NCI-H510A treated with DMSO at 0.1 percent for 48 hours (cell line): Measurements from ENCODE around the gene CLEC7A.

Source experiments
- DNase-seq: peaks from one replicate; lab custom pipeline; 2025; lab: John Stamatoyannopoulos, UW

The CLEC7A gene

GRCh38 chr12:10094646-10095395 lies 35.2 kb downstream of the CLEC7A start:
- no peak for DNase-seq

DNA sequence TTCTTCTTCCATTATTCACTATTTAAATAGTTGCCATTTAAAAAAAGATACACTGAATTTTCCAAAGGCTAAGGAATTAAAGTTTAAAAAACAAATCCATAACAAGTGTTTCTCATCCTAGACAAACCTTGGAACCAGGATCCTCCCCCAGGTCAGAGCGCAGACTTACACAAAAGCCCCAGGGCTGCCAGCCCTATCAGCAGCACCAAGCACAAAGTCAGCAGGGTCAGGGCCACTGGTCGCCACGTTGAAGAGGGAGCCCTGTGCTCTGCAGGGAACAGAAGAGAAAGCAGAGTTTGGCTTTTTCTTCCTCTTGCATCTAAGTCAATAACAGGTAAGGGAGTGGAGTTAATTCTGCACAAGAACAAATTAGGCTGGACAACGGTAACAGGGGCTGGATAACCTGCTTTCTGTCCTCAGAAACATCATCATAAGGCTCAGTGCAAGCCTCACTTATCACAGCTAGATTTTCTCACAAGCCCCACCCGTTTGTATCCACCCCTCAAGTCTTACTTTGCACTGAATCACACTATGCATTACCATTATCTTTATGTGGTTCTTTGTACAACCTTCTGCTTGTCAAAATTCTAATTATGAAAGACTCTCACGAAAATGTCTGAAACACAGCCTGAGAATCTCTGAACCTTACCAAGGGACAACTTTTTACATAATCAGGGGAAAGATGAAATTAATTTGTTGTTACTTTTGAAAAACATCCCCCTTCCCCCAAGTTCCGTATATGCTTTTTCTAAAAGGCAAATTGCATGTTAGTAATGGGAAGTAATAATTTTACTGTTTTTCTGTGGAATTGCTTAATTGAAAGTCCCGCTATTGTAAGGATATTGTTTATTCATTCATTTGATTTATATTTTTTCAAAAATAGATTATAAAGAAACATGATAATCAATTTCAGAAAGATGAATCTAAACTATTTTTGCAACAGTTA lies 40.8 kb downstream of the CLEC7A start:
- no peak for DNase-seq

GRCh38 chr12:10088031-10088430 lies 42.0 kb downstream of the CLEC7A start:
- no peak for DNase-seq

- no peak for DNase-seq
Observed at GRCh38 chr12:10086387-10086786, 43.6 kb downstream of the CLEC7A start.

GRCh38 chr12:10084733-10085132 lies 45.3 kb downstream of the CLEC7A start:
- no peak for DNase-seq

DNA sequence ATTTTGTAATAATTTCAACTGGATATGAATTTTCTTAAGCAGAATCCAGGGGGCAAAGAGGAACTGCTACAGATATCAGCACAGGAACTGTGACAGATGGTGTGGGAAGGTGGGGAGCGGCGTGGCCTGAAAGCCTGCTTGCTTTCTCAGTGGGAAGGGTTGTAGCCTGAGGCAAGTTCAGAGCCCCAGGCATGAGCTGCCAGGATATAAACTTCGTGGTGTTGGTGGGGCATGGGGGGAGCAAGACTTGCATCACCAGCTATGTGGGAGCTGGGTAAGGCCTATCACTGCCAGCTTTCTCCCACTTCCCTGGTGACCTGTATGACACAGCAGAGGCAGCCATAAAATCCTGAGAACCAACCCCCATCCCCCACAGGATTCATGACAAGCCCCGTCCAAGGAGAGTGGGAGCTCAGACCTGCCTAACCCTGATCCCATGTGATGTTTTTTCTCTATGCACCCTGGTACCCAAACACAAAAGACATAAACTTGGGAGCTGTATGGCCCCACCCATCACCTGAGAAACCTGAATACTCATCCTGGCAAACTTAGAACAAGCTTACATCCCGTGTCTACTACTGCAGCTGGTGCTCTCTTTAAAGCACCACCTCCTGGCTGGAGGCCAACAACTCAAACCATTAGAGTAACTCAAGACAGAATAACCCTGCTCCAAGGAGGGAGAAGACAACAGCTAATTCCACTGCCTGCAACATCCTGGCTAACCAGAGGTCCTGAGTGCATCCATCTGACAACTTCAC lies 47.7 kb downstream of the CLEC7A start:
- no peak for DNase-seq

- no peak for DNase-seq
Observed at GRCh38 chr12:10075451-10075850, 54.5 kb downstream of the CLEC7A start.

DNA sequence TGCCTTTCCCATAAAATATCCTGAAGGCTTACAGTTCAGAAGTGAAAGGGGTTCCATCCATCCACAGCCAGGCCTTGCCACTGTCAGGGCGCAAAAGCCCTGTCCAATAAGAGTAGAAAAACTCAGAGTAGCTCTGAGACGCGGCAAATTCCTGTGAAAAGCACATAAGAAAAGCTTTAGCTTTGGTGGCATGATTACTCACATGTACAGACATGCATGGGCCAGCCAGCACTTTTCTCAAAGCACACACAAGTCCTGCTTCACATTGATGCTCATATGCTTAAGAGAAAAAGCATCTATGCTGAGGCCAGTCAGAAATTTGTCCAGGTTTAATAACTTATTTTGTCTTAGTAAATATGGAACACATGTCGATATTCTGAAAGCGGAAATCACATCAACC lies 56.7 kb downstream of the CLEC7A start:
- DNase-seq = no peak

DNA sequence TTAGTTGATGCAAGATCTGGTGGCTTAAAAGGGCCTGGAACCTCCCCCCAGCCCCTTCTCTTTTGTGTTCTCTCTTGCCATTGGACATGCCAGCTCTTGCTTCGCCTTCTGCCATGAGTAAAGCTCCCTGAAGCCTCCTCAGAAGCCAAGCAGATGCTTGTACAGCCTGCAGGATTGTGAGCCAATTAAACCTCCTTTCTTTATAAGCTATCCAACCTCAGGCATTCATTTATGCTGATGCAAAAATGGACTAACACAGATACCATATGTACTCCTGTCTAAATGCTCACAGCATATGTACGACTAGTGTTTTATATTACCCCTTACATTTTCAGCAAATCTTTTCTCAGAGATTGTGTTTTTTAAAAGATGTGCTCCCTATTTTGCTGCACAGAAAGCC lies 57.9 kb downstream of the CLEC7A start:
- DNase-seq = no peak

GRCh38 chr12:10070380-10070779 lies 59.6 kb downstream of the CLEC7A start:
- no peak for DNase-seq

DNA sequence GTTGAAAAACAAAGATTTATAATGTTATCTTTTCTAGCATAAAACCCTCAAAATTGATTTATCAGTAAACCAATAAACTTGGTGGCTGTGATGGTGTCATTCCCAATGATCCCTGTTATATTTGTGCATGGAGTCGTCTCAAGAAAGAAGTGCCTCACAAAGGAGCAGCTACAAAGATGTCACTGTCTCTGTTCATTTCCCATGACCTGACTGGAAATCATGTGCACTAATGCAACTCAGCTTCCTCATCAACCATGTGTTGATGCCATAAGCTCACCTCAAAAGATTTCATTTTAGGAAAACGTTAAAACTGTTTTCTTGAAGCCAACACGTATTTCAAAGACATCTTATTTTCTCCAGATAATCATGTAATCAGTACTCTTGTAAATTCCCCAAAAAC lies 60.0 kb downstream of the CLEC7A start:
- no peak for DNase-seq

- DNase-seq = no peak
Observed at GRCh38 chr12:10069099-10069498, 60.9 kb downstream of the CLEC7A start.

DNA sequence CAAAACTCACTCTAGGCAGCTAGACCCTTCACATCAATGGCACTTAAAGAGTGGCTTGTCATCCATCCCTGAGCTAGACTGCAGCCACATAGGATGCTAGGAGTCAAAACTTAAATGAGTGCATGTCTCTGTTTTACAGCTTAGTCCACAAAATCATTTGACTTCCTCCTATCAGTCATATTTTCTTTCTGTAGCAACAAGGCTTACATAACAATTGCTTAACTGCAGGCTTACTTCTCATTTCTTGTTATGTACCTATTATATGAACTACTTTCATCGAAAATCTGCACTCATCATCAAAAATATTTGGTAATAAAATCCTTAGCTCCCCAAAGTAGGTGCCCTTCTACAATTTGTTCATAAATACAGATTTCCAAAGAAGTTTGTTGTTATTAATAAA lies 61.4 kb downstream of the CLEC7A start:
- DNase-seq = no peak

GRCh38 chr12:10067942-10068341 lies 62.1 kb downstream of the CLEC7A start:
- no peak for DNase-seq

- no peak for DNase-seq
Observed at GRCh38 chr12:10067264-10067663, 62.7 kb downstream of the CLEC7A start.
